SW 1271 (cell line): ENCODE measurements around the gene CORO2A.

Experiments
- DNase-seq, 2 experiments: peaks; one replicate each; lab custom pipeline; 2025; lab: John Stamatoyannopoulos, UW

The CORO2A gene

DNA sequence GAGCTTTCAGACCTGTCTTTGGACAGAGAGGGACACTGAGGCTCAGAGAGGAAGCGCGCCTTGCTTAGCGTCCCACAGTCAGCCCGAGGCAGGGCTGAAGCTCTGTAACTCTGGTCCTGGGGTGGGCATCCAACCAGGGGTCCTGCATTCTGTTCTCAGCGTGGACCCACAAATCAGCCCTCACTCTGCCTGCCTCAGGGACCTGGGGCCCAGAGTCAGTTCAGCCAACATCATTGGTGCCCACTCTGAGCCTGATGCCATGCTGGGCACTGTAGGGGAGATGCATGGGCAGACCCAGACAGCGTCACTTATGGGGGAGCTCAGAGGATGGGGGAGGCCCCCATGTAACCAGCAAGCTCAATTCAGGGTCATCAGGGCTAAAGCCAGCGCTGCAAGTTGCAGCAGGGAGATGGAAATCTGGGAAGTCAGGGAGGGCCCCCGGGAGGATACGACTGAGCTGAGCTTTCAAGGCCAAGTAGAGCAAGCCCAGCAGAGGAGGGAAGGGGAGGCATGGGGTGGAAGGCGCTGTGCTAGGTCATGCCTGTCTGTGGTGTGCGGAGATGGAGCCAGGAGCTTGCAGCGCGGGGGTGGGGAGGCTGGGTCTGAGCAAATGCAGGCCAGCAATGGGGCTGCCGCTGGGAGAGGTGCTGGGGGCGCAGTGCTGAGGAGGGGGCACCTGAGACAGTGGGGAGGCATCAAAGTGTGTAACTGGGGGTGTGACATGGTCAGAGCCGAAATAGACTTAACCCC lies 21.1 kb downstream of the CORO2A start:
- DNase-seq = no peak

DNA sequence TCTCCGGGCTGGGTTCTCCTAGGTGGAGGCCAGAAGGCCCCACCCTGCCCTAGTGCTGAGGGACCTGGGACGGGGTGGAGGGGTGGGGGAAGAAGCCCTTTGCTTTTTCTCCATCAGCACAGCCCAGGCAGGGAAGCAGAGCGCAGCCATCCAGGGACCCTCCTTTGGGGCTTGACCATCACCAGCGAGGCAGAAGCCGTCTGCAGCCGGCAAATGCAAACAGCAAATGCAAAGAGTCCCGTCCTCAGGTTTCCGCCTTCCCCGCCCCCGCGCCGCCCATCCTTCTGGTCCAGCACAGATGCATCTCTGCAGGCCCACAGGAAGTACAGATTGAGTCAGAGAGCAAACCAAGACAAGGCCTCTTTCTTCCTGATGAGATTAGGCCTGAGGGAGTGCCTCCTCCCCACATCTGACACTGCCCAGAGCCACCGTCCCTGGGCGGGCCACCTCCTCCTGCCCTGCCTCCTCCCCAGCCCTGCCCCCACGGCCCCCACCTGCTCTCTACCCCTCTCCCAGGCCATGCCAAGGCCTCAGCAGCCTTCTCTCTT lies 23.4 kb downstream of the CORO2A start:
- DNase-seq = peak in 1 of 2 experiments; percentile 37

DNA sequence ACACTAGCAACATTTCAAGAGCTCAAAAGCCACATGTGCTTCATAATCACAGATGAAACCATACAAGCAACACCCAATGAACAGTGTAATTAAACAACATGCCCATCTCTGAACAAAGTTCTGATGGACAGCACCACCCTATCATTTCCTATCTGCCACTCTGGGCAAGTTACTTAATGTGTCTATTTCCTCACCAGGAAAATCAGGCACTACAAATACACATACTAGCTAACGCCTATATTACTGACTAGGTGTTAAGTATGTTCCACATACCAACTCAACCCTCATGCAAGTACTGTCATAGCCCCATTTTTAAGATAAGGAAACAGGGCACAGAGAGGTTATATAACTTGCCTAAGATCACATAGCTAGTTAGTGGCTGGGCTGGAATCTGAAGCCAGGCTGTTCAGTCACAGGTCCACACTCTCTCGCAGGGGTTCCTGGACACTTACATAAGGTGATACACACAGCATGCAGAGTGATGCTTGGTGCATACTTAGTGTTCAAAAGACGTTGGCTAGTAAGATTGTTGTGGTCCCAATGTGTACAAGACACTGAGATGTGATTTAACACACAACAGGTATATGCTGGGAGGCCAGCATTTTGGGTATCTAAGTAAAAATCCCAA lies 24.2 kb downstream of the CORO2A start:
- DNase-seq = no peak

DNA sequence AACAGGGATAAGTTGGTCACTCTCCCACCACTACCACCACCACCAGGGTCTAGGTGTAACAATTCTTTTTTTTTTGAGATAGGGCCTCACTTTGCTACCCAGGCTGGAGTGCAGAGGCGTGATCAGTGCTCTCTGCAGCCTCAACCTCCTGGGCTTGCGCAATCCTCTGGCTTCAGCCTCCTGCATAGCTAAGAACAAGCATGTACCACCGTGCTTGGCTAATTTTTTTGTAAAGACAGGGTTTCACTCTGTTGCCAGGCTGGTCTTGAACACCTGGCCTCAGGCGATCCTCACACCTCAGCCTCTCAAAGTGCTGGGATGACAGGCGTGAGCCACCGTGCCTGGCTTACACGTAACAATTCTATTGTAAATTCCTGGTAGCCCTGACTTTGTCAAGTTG lies 27.5 kb downstream of the CORO2A start:
- no peak for DNase-seq

DNA sequence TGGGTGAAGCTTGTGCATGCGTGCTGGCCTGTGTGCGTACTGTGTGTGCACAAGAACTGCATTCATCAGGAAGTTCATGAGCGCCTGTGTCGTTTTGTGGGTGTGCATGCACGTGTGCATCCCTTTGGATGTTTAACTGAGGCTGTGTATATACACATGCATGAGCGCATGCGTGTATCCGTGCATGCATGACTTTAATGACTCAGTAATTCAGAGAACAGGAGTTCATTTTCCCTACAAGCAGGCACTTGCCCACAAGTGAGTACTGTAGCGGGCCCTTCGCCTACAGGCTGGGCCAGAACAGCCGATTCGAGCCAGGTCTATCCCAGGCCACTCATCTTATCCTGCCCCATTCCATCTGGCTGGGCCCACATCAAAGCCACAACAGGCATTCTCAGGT lies 29.8 kb downstream of the CORO2A start:
- DNase-seq = no peak

DNA sequence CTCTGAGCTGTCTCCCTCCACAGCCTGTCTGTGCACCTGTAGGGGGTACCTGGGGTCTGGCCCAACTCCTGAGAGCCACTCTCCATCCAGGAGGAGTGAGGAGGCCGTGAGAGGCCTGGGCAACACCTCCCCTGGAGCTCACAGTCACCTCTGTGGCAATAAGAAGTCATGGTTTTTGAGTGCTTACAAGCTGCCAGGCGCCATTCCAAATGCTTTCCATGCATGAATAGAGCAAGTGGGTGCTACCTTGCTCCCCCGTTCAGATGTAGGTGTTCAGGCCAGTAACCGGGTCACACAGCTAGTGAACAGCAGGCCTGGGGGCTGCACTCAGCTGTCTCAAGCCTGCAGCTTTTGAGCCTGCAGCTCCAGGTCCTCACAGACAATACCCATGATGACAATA lies 30.6 kb downstream of the CORO2A start:
- no peak for DNase-seq

DNA sequence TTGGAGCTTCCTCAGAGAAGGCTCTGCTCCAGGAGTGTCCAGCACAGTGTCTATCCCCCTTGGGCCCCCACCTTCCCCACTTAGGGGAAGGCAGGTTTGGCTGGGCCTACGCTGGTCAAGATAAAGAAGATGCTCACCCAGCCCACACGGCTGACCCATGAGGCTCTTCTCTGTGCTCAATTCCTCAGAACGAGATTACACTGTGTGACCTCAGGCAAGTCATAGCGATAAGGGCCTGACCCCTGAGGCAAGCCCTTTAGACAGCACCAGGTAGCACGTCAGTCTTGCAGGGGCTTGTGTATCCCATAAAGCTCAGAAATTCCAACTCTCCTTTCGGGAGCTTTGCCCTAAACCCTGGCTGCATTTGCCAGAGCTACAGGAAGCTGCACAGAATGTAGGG lies 32.6 kb downstream of the CORO2A start:
- DNase-seq = no peak

DNA sequence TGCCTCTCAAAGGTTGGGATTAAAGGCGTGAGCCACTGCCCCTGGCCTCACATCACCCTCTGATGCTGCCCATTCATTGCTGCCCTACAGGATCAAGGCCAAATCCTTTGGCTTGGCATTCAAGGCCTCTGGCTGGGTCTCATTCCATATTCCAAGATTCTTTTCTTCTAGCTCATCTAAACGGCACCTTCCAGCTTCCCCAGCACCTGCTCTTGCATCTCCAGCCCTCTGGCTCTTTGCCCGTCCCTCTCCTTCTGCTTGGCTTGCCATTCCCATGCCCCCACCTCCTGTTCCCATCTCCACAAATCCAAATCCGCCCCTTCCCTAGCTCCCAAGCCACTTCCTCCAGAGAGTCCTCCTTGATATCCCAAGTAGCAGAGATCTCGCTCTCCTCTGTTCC lies 33.1 kb downstream of the CORO2A start:
- DNase-seq = no peak

DNA sequence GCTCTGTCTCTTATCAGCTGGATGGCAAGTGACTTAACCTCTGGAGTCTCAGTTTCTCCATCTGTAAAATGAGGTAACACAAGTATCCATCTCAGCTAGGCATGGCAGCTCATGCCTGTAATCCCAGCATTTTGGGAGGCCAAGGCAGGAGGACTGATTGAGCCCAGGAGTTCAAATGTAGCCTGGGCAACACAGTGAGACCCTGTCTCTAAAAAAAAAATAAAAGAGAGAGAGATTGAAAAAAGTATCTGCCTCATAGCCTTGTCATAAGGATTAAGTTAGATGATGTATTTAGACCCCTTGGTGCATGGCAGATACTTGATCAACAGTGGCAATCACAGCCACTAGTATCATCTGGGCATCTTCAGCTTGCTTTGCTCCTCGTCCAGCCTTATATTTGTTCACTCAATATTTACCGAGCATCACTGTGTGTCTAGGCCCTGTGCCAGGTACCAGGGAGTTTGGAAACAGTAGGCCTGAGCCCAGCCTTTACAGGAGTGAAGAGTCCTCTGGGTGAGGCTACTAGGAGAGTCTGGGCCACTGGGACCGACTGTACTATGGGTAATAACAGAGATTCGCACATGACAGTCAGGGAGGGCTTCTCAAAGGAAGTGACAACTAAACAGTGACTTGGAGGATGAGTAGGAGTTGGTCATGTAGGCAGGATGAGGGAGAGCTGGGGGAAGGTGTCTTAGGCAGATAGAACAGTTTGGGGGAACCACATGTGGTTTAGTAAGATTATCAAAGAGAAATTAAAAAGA lies 34.2 kb downstream of the CORO2A start:
- DNase-seq = no peak

DNA sequence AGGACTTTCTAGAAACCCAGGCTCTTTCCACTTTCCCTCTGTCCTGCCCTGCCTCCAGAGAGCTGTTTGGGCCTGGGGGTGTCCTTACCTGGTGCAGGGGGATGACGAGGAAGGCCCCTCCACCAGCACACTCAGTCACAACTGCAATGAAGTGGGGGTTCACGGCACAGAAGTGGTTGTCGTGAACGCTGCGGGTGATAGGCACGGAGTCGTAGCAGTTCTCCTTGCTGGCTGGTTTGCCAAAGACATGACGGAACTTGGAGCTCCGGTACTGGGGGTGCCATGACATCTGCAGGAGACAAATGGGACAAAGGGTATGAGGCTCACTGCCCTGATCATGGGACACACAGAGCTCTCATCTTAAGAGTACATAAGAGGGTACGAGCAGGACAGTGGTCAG lies 35.1 kb downstream of the CORO2A start:
- DNase-seq = no peak

DNA sequence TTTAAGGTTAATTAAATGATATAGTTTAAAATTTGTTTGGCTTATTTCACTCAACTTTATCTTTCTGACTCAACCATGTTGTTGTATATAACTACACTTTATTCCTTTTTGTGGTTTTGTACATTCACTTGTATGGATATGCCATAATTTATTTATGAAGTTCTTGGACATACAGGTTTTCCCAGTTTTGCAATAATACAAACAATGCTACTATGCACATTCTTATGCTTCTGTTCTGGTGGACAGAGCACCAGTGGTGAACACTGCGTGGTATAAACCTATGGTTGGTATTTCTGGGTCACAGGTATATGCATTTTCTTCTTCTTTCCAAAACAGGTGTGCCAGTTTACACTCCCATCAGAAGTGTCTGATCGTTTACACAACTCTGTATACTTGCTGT lies 37.8 kb downstream of the CORO2A start:
- DNase-seq = no peak

DNA sequence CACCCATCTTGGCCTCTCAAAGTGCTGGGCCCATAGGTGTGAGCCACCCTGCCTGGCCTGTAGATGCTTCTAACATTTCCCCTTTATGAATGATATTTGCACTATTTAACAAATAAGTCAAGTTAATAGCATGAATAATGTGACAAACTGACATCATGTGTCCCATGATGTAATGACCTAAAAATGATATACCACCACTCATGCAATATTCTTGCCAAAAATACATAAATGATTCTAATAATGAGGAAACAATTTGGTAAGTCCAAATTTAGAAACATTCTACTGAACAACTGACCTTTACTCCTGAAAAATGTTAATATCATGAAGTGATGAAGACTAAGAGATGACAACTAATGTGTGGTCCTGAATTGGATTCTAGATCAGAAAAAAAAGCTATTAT lies 39.9 kb downstream of the CORO2A start:
- DNase-seq = no peak

DNA sequence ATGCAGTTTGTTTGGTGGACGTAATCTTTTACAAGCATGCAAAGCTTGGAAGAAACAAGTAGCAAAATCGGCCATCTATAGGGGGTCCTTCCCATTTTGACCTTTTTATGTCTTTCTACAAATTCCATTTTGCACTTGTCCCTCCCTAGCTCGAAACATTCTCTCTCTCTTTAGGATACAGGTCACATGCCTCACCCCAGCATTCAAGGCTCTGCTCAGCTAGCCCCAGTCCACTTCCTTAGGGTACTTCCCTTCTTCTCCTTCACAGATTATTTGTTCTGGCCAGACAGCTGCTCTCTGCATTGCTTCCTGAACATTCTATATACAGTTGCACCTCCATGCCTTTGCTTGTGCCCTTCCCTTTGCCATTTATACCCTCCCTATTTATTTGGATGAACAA lies 41.7 kb downstream of the CORO2A start:
- no peak for DNase-seq

DNA sequence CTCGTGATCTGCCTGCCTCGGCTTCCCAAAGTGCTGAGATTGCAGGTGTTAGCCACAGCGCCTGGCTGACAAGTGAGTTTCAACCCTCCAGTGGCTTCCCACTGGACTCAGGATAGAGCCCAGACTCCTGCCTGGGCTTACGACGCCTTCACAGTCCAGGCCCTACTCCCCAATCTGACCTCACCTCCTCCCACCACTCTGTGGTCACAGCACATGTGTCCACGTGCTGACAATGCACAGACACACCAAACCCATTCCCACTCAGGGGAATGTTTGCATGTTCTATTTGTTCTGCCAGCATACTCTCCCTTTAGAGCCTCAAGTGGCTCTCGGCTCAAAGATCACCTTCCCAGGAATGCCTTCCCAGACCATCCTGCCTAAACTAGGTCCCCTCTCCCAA lies 42.3 kb downstream of the CORO2A start:
- DNase-seq = no peak

DNA sequence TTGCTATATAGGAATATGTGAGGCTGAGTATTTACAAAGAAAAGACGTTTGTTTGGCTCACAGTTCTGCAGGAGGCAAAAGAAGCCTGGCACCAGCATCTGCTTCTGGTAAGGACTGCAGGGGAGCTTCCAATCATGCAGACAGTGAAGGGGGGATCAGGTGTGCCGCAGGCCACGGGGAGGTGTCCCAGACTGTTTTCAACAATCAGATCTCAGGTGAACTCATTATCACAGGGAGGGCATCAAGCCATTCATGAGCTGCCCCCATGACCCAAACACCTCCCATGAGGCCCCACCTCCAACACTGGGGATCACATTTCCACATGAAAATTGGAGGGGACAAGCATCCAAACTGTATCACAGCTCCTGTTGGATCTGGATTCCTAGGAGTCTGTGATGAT lies 43.0 kb downstream of the CORO2A start:
- DNase-seq = no peak

DNA sequence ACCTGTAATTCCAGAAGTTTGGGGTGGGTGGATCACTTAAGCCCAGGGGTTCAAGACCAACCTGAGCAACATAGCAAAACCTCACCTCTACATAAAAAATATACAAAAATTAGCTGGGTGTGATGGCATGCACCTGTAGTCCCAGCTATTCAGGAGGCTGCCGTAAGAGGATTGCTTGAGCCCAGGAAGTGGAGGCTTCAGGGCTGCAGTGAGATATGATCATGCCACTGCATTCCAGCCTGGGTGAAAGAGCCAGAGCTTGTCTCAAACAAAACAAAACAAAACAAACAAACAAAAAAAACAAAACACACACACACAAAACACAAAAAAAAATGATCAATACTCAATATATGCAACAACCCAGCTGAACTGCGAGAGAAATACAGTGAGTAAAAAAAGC lies 44.0 kb downstream of the CORO2A start:
- no peak for DNase-seq

DNA sequence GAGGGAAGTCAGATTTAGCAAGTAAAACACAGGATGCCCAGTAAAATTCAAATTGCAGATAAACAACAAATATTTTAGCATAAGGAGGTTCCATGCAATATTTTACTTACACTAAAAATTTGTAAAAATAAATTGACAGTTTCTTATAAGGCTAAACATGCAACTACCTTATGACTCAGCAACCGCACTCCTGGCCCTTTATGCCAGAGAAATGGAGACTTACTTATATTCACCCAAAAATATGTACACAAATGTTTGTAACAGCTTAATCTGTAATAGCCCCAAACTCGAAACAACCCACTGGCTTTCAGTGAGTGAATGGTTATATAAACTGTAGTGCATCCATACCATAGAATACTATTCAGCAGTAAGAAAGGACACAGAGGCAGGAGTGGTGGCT lies 44.9 kb downstream of the CORO2A start:
- no peak for DNase-seq

DNA sequence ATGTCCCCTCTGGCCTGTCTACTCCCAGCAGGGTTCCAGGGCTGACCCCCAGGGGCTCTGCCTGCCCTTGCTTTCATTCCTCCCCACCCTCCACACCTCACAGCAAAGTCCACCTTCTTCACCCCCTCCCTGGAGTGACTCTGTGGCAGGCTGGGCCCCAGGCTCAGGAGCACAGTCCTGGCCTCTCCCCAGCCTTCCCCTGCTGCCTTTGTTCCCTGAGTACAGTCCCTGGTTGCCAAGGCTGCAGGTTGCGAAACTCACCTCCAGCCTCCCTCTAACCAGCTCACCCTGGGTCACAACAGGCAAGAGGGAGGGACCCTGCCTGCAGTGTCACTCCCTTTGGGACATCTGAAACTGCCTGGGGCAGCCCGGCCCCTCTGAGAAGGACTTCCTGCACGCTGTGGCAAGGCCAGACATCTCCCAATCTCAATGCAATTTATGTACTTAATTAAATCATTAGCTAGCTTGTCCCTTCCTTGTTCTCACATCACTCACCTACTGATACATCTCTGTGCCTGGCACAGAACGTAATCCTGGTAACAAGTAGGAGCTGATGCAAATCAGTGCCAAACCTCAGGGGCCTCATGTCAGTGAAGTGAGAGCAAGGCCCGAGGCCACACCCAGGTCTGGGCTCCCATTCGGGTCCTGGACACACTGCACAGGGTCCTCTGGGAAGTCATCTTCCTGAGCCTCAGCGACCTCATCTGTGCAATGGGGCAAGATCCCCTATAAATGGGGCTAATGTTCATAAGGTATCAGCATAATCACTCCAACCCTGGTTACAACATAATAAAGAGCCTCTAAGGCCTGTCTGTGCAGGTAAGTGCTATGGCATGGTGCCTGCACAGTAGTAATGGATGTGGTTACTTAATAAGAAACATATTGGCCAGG lies 46.1 kb downstream of the CORO2A start:
- DNase-seq = peak in 1 of 2 experiments; percentile 14

DNA sequence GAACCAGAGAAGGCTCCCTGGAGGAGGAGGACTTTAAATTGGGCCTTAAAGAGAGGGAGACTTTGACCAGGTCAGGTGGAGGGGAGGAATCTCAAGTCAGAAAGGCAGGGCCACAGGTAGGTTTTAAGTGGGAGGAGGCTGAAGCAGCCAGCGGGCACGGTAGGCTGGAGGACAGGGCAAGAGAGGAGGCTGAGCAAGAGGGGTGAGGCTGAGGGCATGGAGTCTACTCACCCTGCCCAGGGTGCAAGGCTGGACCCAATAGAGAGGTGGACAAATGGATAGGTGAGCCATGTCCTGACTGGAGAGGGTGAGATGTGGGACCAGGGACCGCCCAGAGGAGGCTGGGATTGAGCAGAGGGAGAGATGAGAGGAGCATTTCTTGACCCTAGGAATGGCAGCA lies 47.8 kb downstream of the CORO2A start:
- DNase-seq = no peak

DNA sequence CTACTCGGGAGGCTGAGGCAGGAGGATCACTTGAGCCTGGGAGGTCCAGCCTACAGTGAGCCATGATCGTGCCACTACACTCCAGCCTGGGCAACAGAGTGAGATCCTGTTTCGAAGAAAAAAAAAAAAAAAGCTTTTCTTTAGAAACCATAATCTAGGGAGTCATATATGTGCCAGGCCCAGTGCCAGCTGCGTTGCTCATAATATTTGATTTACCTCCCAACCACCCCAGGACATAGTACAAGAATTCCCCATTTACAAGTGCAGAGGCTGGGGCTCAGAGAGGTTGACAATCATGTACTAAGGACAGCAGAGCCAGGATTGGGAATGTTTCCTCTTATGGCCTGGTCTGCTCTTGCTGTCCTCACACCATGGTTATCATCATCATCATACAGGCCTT lies 48.4 kb downstream of the CORO2A start:
- no peak for DNase-seq

DNA sequence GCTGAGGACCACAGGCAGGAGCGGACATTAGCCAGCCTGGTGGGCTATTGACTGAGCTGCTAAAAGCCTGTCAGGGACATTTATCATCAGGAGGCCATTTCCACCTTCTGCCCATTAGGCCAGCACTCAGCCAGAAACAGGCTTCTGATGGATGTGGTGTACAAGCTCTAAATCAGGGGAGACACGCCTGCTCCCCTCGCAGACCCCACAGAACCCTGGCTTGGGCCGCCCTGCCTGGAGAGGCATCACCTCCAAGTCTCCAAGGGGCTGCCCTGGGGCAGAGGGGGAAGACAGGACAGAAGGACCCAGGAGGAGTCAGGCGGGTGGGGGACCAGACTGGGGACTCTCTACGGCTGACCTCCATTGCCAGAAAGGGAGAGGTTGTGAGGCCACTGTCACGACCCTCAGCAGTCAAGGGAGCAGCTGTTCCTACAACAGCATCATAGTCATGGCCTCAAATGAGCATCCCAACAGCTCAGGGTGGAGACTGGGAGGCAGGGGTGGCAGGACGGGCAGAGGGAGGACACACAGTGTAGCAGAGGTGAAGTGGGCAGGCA lies 49.4 kb downstream of the CORO2A start:
- DNase-seq = no peak
